ENCODE results near the gene RCSD1.

DNA sequence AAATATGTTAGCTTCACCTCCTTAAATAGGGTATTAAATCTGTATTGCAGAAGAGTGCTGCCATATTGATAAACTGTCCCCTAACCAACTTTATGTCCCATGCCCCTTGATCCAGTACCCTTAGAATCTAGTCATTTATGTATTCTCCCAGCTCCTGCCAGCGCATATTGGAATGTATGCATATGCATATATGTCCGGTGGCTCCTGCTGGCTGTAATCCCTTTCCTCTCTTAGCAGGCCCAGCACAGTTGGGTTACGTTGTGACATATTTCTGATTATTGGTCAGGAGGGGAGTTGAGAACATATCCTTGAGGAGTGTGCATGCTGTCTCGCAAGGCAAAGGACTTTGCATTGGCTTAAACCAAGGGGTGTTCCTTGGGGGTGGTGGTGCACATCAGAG lies 47.3 kb upstream of the RCSD1 start:
- TF ChIP-seq, protein P1, sequence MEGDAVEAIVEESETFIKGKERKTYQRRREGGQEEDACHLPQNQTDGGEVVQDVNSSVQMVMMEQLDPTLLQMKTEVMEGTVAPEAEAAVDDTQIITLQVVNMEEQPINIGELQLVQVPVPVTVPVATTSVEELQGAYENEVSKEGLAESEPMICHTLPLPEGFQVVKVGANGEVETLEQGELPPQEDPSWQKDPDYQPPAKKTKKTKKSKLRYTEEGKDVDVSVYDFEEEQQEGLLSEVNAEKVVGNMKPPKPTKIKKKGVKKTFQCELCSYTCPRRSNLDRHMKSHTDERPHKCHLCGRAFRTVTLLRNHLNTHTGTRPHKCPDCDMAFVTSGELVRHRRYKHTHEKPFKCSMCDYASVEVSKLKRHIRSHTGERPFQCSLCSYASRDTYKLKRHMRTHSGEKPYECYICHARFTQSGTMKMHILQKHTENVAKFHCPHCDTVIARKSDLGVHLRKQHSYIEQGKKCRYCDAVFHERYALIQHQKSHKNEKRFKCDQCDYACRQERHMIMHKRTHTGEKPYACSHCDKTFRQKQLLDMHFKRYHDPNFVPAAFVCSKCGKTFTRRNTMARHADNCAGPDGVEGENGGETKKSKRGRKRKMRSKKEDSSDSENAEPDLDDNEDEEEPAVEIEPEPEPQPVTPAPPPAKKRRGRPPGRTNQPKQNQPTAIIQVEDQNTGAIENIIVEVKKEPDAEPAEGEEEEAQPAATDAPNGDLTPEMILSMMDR (IDR thresholded peaks at IDR 0.05) = no peak
- TF ChIP-seq POLR2A (IDR thresholded peaks at IDR 0.05) = no peak
